Muscle of leg (tissue), 11 donors: ENCODE measurements around the gene SEMA6A. TPM values are rescaled to one million over a fixed set of nuclear protein-coding genes. Genes with fewer than 3 reads are reported as not detected.

Experiments used
- DNase-seq: peaks from one replicate; pipeline ENCODE4 v3.0.0; 2013
- H3K27ac ChIP-seq: one replicate; pipeline ENCODE4 v1.5.1; 2013; ENCODE audit warnings: mild to moderate bottlenecking, low read length, control low read depth
- H3K27me3 ChIP-seq: one replicate; pipeline ENCODE4 v1.6.1; 2013; ENCODE audit warnings: low read length; ENCODE audit not compliant: control insufficient read depth, insufficient read depth
- H3K36me3 ChIP-seq: one replicate; pipeline ENCODE4 v1.6.1; 2013; ENCODE audit warnings: low read length; ENCODE audit not compliant: control insufficient read depth, insufficient read depth
- H3K4me1 ChIP-seq: one replicate; pipeline ENCODE4 v1.6.1; 2013; ENCODE audit warnings: low read length; ENCODE audit not compliant: control insufficient read depth, insufficient read depth
- H3K4me3 ChIP-seq: one replicate; pipeline ENCODE4 v1.5.1; 2013; ENCODE audit warnings: low read length, control low read depth
- H3K9me3 ChIP-seq: replicated peaks from 2 replicates; pipeline ENCODE4 v1.6.1; 2013; ENCODE audit warnings: low read depth, low read length; ENCODE audit not compliant: control insufficient read depth
- WGBS: methylation state at CpG from one replicate; pipeline ENCODE4 v1.1.5; 2013; ENCODE audit warnings: missing lambda C conversion rate; ENCODE audit not compliant: insufficient coverage; 5-methylcytosine and 5-hydroxymethylcytosine counted together
- polyA plus RNA-seq, 8 donors: library from polyadenylated mRNA; unstranded; fragments of 120-200 nt; gene quantifications; one replicate each; pipeline versions ENCODE4 v1.2.1 to v1.2.3, GENCODE V29; 2013; ENCODE audit warnings: inconsistent platforms in 1 of 8, low replicate concordance in 1 of 8; ENCODE audit not compliant: insufficient read length in 8 of 8, insufficient read depth in 1 of 8
- total RNA-seq: library from RNA; stranded (reverse); fragments of 120-200 nt; gene quantifications from one replicate; pipeline ENCODE4 v1.2.4, GENCODE V29; 2013

Gene SEMA6A
- total and polyA plus RNA-seq, 9 donors, result 32.7 to 58.2 (median 43.9) TPM

- Histone ChIP-seq H3K27ac (peak overlapping the region; percentile 32), H3K36me3 (no peaks in the 10 kb centered on the region), H3K9me3 (no peaks in the 10 kb centered on the region), H3K4me3 (no peak overlapping the region), H3K27me3 (no peaks in the 10 kb centered on the region), H3K4me1 (peaks cover 43% of the 10 kb centered on the region)
- peak; percentile 57 for DNase-seq
- WGBS, result 67% methylated on average over 1 of the region's 2 CpGs
Observed at GRCh38 chr5:116534964-116535651, 39.5 kb downstream of the SEMA6A start.

- H3K27me3 ChIP-seq, result no peaks in the 10 kb centered on the region
- no peaks in the 10 kb centered on the region for H3K9me3 ChIP-seq
- no peaks in the 10 kb centered on the region for H3K36me3 ChIP-seq
- peaks cover 54% of the 10 kb centered on the region for H3K4me1 ChIP-seq
- no peak overlapping the region for H3K4me3 ChIP-seq
- DNase-seq, result peak; percentile 57
- H3K27ac ChIP-seq, result no peak overlapping the region
- WGBS, result no CpG with 5 or more reads among the region's 3 CpGs
Observed at GRCh38 chr5:116532762-116533525, 41.7 kb downstream of the SEMA6A start.

- H3K9me3 ChIP-seq, result no peaks in the 10 kb centered on the region
- H3K4me3 ChIP-seq, result no peak overlapping the region
- H3K27ac ChIP-seq, result no peak overlapping the region
- no peaks in the 10 kb centered on the region for H3K36me3 ChIP-seq
- no peak for DNase-seq
- WGBS, result 87% methylated on average over 1 of the region's 1 CpG
- peaks cover 48% of the 10 kb centered on the region for H3K4me1 ChIP-seq
- no peaks in the 10 kb centered on the region for H3K27me3 ChIP-seq
Observed at GRCh38 chr5:116531635-116532034, 43.0 kb downstream of the SEMA6A start.

- no peaks in the 10 kb centered on the region for H3K36me3 ChIP-seq
- H3K27me3 ChIP-seq, result no peaks in the 10 kb centered on the region
- H3K4me3 ChIP-seq, result no peak overlapping the region
- H3K9me3 ChIP-seq, result no peaks in the 10 kb centered on the region
- H3K27ac ChIP-seq, result no peak overlapping the region
- H3K4me1 ChIP-seq, result peaks cover 44% of the 10 kb centered on the region
- WGBS, result 72% methylated on average over 2 of the region's 5 CpGs
- DNase-seq, result no peak
Observed at GRCh38 chr5:116531117-116531516, 43.5 kb downstream of the SEMA6A start.

- H3K27ac ChIP-seq, result peak overlapping the region; percentile 53
- no peaks in the 10 kb centered on the region for H3K27me3 ChIP-seq
- no peaks in the 10 kb centered on the region for H3K9me3 ChIP-seq
- H3K4me1 ChIP-seq, result peaks cover 43% of the 10 kb centered on the region
- no peak overlapping the region for H3K4me3 ChIP-seq
- no peaks in the 10 kb centered on the region for H3K36me3 ChIP-seq
- DNase-seq, result peak; percentile 83
- no CpG with 5 or more reads among the region's 4 CpGs for WGBS
Observed at GRCh38 chr5:116530276-116530675, 44.3 kb downstream of the SEMA6A start.

GRCh38 chr5:116529615-116530014 lies 45.0 kb downstream of the SEMA6A start:
- WGBS, result no CpG with 5 or more reads among the region's 4 CpGs
- no peak for DNase-seq
- Histone ChIP-seq H3K9me3 (no peaks in the 10 kb centered on the region), H3K36me3 (no peaks in the 10 kb centered on the region), H3K4me1 (peaks cover 40% of the 10 kb centered on the region), H3K27ac (peak overlapping the region; percentile 39), H3K27me3 (no peaks in the 10 kb centered on the region), H3K4me3 (no peak overlapping the region)

GRCh38 chr5:116528519-116529234 lies 45.9 kb downstream of the SEMA6A start:
- Histone ChIP-seq H3K27ac (peak overlapping the region; percentile 56), H3K4me1 (peaks cover 32% of the 10 kb centered on the region), H3K4me3 (no peak overlapping the region), H3K9me3 (no peaks in the 10 kb centered on the region), H3K27me3 (no peaks in the 10 kb centered on the region), H3K36me3 (no peaks in the 10 kb centered on the region)
- peak; percentile 53 for DNase-seq
- 50% methylated on average over 1 of the region's 7 CpGs for WGBS

GRCh38 chr5:116527582-116527981 lies 47.0 kb downstream of the SEMA6A start:
- Histone ChIP-seq H3K36me3 (no peaks in the 10 kb centered on the region), H3K4me1 (peaks cover 29% of the 10 kb centered on the region), H3K9me3 (no peaks in the 10 kb centered on the region), H3K27ac (no peak overlapping the region), H3K27me3 (no peaks in the 10 kb centered on the region), H3K4me3 (no peak overlapping the region)
- DNase-seq, result no peak
- WGBS, result no CpG with 5 or more reads among the region's 6 CpGs

GRCh38 chr5:116525674-116526073 lies 48.9 kb downstream of the SEMA6A start:
- peaks cover 32% of the 10 kb centered on the region for H3K4me1 ChIP-seq
- WGBS, result no CpG with 5 or more reads among the region's 3 CpGs
- no peak overlapping the region for H3K27ac ChIP-seq

GRCh38 chr5:116524966-116525365 lies 49.7 kb downstream of the SEMA6A start:
- peaks cover 35% of the 10 kb centered on the region for H3K4me1 ChIP-seq
- DNase-seq, result no peak
- no peak overlapping the region for H3K27ac ChIP-seq
- H3K36me3 ChIP-seq, result no peaks in the 10 kb centered on the region
- H3K9me3 ChIP-seq, result no peaks in the 10 kb centered on the region
- H3K27me3 ChIP-seq, result no peaks in the 10 kb centered on the region
- WGBS, result 80% methylated on average over 1 of the region's 2 CpGs
- no peak overlapping the region for H3K4me3 ChIP-seq

More at GRCh38 chr5:116525674-116526073, 48.9 kb downstream of the SEMA6A start:
- Histone ChIP-seq H3K36me3 (no peaks in the 10 kb centered on the region), H3K9me3 (no peaks in the 10 kb centered on the region), H3K27me3 (no peaks in the 10 kb centered on the region), H3K4me3 (no peak overlapping the region)
- no peak for DNase-seq
